Ishikawa (cell line): ENCODE measurements around the gene FBLN1.

Experiments used
- CEBPB ChIP-seq: IDR thresholded peaks from 2 replicates; pipeline ENCODE4 v1.6.1; 2012
- EGR1 ChIP-seq: IDR thresholded peaks from 2 replicates; pipeline ENCODE4 v1.6.1; 2012
- NFIC ChIP-seq: IDR thresholded peaks from 2 replicates; pipeline ENCODE4 v1.6.1; 2012
- TF ChIP-seq, protein P1 (sequence below): IDR thresholded peaks from 2 replicates; pipeline ENCODE4 v1.6.1; 2012; ENCODE audit warnings: low read depth, mild to moderate bottlenecking
- TF ChIP-seq, protein P2 (sequence below): IDR thresholded peaks from 2 replicates; pipeline ENCODE4 v1.6.1; 2012

DNA sequence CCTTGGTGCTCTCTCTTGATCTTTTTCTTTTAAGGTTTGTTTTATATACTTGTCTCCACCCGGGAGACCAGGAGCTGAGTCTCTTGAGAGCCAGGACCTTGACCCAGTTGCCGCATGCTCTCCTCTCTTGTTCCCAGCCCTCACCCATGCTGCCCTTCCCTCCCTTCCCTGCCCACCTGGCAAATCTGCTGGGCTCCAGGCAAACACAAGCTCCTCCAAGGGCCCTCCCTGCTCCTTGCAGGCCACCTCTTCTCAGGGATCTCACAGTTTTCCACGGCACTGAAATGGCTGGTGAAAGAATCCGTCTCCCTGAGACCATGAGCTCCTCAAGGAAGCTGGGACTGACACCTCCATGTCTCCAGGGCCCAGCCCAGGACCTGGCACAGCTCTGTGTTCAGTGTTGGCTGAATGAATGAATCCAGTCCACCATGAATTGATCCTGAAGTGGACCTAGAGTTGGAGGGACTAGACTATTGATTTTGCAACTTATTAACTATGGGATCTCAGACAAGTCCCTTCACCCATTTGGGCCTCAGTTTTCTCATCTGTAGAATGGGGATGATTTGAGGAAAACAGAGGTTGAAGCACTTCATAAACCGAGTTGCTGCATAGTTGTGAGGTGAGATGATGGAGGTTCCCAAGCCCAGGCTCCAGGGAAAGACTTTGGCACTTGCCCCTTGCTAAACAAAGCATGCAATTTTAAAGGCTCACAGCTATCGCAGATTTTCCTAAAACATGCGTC lies 25.1 kb upstream of the FBLN1 start:
- no peak for TF ChIP-seq EGR1
- TF ChIP-seq CEBPB, result no peak
- TF ChIP-seq, protein P1, sequence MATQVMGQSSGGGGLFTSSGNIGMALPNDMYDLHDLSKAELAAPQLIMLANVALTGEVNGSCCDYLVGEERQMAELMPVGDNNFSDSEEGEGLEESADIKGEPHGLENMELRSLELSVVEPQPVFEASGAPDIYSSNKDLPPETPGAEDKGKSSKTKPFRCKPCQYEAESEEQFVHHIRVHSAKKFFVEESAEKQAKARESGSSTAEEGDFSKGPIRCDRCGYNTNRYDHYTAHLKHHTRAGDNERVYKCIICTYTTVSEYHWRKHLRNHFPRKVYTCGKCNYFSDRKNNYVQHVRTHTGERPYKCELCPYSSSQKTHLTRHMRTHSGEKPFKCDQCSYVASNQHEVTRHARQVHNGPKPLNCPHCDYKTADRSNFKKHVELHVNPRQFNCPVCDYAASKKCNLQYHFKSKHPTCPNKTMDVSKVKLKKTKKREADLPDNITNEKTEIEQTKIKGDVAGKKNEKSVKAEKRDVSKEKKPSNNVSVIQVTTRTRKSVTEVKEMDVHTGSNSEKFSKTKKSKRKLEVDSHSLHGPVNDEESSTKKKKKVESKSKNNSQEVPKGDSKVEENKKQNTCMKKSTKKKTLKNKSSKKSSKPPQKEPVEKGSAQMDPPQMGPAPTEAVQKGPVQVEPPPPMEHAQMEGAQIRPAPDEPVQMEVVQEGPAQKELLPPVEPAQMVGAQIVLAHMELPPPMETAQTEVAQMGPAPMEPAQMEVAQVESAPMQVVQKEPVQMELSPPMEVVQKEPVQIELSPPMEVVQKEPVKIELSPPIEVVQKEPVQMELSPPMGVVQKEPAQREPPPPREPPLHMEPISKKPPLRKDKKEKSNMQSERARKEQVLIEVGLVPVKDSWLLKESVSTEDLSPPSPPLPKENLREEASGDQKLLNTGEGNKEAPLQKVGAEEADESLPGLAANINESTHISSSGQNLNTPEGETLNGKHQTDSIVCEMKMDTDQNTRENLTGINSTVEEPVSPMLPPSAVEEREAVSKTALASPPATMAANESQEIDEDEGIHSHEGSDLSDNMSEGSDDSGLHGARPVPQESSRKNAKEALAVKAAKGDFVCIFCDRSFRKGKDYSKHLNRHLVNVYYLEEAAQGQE, result no peak
- no peak for TF ChIP-seq NFIC
- TF ChIP-seq, protein P2, sequence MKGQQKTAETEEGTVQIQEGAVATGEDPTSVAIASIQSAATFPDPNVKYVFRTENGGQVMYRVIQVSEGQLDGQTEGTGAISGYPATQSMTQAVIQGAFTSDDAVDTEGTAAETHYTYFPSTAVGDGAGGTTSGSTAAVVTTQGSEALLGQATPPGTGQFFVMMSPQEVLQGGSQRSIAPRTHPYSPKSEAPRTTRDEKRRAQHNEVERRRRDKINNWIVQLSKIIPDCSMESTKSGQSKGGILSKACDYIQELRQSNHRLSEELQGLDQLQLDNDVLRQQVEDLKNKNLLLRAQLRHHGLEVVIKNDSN, result no peak
